ENCODE data around the gene ADH5. TPM values are rescaled to one million over a fixed set of nuclear protein-coding genes. Genes with fewer than 3 reads are reported as not detected.
"Not testable (repeated sequence)": the region's sequence is repeated elsewhere in the genome, so short reads cannot be mapped to it uniquely, and the experiment has no call there.

ADH5 gene
- total RNA-seq, 4 donors from 2014 or later: 55.1 to 94.3 (median 68.5) TPM

- peak overlapping the region; percentile 87 for H3K4me3 ChIP-seq (ENCODE audit: low read depth, poor library complexity, severe bottlenecking)
- peak; percentile 89 to 95 for DNase-seq (ENCODE audit: low spot score in 2 of 2)
- intact Hi-C loops (cut with DNase I; ENCODE audit: low total_unique reads): no loop called here
- 4% methylated on average over 15 of the region's 15 CpGs for WGBS, 2 donors
- TF ChIP-seq POLR2A (IDR thresholded peaks at IDR 0.05) (no peak), CTCF (IDR thresholded peaks at IDR 0.05) (no peak)
These were observed 552 bp downstream of the ADH5 start for GRCh38 chr4:99088023-99088449.

GRCh38 chr4:99084595-99084994, 4.0 kb downstream of the ADH5 start:
- no peak overlapping the region for H3K4me3 ChIP-seq (ENCODE audit: low read depth, poor library complexity, severe bottlenecking)
- intact Hi-C loops (cut with DNase I; ENCODE audit: low total_unique reads): no loop called here
- no peak for DNase-seq (ENCODE audit: low spot score in 2 of 2)
- 94% methylated on average over 2 of the region's 2 CpGs for WGBS, 2 donors
- TF ChIP-seq CTCF (IDR thresholded peaks at IDR 0.05): no peak
- no peak for TF ChIP-seq POLR2A (IDR thresholded peaks at IDR 0.05)

GRCh38 chr4:99082192-99082591, 6.4 kb downstream of the ADH5 start:
- WGBS, 2 donors: 90 to 92% methylated on average over 5 of the region's 5 CpGs
- no peak for DNase-seq (ENCODE audit: low spot score in 2 of 2)
- no peak overlapping the region for H3K4me3 ChIP-seq (ENCODE audit: low read depth, poor library complexity, severe bottlenecking)
- TF ChIP-seq CTCF (IDR thresholded peaks at IDR 0.05): no peak
- no peak for TF ChIP-seq POLR2A (IDR thresholded peaks at IDR 0.05)
- intact Hi-C loops (cut with DNase I; ENCODE audit: low total_unique reads): no loop called here

GRCh38 chr4:99080869-99081268, 7.7 kb downstream of the ADH5 start:
- DNase-seq (ENCODE audit: low spot score in 2 of 2); H3K4me3 ChIP-seq (ENCODE audit: low read depth, poor library complexity, severe bottlenecking); intact Hi-C loops (cut with DNase I; ENCODE audit: low total_unique reads): not testable (repeated sequence)
- WGBS, 2 donors: 62% methylated on average over 6 of the region's 6 CpGs

- intact Hi-C loops (cut with DNase I; ENCODE audit: low total_unique reads): no loop called here
- no peak for DNase-seq (ENCODE audit: low spot score in 2 of 2)
- 73 to 78% methylated on average over 5 of the region's 5 CpGs for whole genome bisulfite sequencing, 2 donors
- TF ChIP-seq POLR2A (IDR thresholded peaks at IDR 0.05): no peak
- TF ChIP-seq CTCF (IDR thresholded peaks at IDR 0.05): no peak
- no peak overlapping the region for H3K4me3 ChIP-seq (ENCODE audit: low read depth, poor library complexity, severe bottlenecking)
These were observed 8.8 kb downstream of the ADH5 start for GRCh38 chr4:99079625-99080295.

- DNase-seq (ENCODE audit: low spot score in 2 of 2): no peak
- TF ChIP-seq CTCF (IDR thresholded peaks at IDR 0.05) (no peak), POLR2A (IDR thresholded peaks at IDR 0.05) (no peak)
- 59 to 66% methylated on average over 5 of the region's 5 CpGs for WGBS, 2 donors
- intact Hi-C loops (cut with DNase I; ENCODE audit: low total_unique reads): no loop called here
- no peak overlapping the region for H3K4me3 ChIP-seq (ENCODE audit: low read depth, poor library complexity, severe bottlenecking)
These were observed 9.5 kb downstream of the ADH5 start for GRCh38 chr4:99078931-99079624.
